Measurements from ENCODE around the gene F8. TPM values are rescaled to one million over a fixed set of nuclear protein-coding genes. Genes with fewer than 3 reads are reported as not detected.
"Not testable (repeated sequence)": the region's sequence is repeated elsewhere in the genome, so short reads cannot be mapped to it uniquely, and the experiment has no call there.

The F8 gene
- total RNA-seq, 1 donor from 2014 or later, result 1.3 TPM

DNA sequence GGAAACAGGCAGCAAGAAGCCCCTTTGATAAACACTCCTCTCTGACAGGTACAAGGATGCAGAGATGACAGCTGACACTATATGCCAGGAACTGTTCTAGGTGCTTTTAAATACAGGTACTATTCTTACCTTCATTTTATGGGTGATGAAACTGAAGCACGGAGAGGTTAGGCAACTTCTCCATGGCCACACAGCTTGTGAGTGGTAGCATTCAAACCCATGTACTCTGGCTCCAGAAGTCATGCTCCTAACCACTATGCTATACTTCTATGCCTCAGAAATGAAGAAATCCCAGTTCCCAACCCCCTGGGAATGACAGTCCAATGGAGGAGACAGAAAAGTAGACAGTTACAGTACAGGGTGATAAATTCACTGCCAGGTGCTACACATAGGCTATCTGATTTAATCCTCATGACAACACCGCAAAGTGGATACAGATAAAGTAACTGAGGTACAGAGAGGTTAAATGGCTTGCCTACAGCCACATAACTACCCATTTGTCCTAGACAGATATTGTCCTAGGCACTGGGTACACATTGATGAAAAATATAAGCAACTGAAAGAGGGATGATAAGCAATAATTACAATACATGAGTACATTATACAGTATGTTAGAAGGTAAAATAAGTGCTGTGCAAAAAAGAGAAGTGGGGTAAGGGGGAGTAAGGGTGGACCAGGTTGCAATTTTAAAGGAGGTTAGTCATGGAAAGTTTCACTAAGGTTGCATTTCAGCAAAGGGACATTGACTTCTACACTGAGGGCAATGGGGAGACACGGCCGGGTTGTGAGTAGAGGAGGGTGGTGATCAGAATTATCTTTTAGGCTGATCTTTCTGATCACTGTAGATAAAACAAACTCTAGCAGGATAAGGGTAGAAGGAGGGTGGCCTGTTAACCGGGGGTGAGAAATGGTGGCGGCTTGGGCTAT is 1.6 kb upstream of the F8 start:
- TF ChIP-seq CTCF (conservative IDR thresholded peaks at IDR 0.05), result no peak
- no peaks in the 10 kb centered on the region for H3K27me3 Mint-ChIP-seq
- H3K9me3 Mint-ChIP-seq, result no peaks in the 10 kb centered on the region
- no peaks in the 10 kb centered on the region for H3K36me3 Mint-ChIP-seq
- H3K4me3 Mint-ChIP-seq, result peak overlapping the region; percentile 64
- peaks cover 5% of the 10 kb centered on the region for H3K4me1 Mint-ChIP-seq (ENCODE audit: unreplicated experiment)
- H3K27ac Mint-ChIP-seq, result peak overlapping the region; percentile 70
- no peak for DNase-seq (ENCODE audit: extremely low spot score, unreplicated experiment)

- no peaks in the 10 kb centered on the region for H3K4me1 Mint-ChIP-seq (ENCODE audit: unreplicated experiment)
- no peaks in the 10 kb centered on the region for H3K9me3 Mint-ChIP-seq
- H3K36me3 Mint-ChIP-seq, result no peaks in the 10 kb centered on the region
- no peak for DNase-seq (ENCODE audit: extremely low spot score, unreplicated experiment)
- no peak overlapping the region for H3K27ac Mint-ChIP-seq
- no peaks in the 10 kb centered on the region for H3K27me3 Mint-ChIP-seq
- TF ChIP-seq CTCF (conservative IDR thresholded peaks at IDR 0.05), result no peak
- H3K4me3 Mint-ChIP-seq, result no peak overlapping the region
Measured at GRCh38 chrX:155020591-155020990, 1.9 kb downstream of the F8 start.

DNA sequence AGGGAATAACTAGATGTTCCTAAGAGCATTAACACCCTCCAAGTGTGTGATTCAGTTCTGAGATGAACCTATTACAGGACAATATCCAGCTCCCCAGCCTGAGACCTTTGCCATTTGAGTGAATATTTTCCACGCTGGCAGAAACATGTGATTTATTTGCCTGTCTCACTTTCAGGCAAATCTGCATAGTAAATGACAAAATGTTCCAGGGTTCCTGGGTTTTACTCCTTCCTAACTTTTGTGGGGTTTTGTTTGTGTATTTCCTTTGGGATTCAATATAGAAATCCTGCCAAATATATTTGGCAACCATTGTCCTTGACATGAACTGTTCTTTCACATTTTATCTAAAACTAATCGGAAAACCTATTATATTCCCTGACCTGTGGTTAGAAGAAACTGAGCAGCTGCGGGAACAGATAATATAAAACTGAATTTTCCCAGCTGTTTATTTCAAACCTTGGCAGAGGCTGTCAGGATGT is 12.5 kb downstream of the F8 start:
- H3K36me3 Mint-ChIP-seq, result no peaks in the 10 kb centered on the region

GRCh38 chrX:155008578-155008977 is 13.9 kb downstream of the F8 start:
- not testable (repeated sequence) for H3K4me3 Mint-ChIP-seq; H3K27ac Mint-ChIP-seq; H3K27me3 Mint-ChIP-seq; H3K9me3 Mint-ChIP-seq; H3K4me1 Mint-ChIP-seq (ENCODE audit: unreplicated experiment); DNase-seq (ENCODE audit: extremely low spot score, unreplicated experiment); H3K36me3 Mint-ChIP-seq

More for the DNA sequence above, 12.5 kb downstream of the F8 start:
- Mint-ChIP-seq H3K27me3 (no peaks in the 10 kb centered on the region), H3K4me1 (ENCODE audit: unreplicated experiment) (no peaks in the 10 kb centered on the region), H3K27ac (no peak overlapping the region), H3K4me3 (no peak overlapping the region), H3K9me3 (peaks cover 2% of the 10 kb centered on the region)
- DNase-seq (ENCODE audit: extremely low spot score, unreplicated experiment), result no peak
- no peak for TF ChIP-seq CTCF (conservative IDR thresholded peaks at IDR 0.05)

DNA sequence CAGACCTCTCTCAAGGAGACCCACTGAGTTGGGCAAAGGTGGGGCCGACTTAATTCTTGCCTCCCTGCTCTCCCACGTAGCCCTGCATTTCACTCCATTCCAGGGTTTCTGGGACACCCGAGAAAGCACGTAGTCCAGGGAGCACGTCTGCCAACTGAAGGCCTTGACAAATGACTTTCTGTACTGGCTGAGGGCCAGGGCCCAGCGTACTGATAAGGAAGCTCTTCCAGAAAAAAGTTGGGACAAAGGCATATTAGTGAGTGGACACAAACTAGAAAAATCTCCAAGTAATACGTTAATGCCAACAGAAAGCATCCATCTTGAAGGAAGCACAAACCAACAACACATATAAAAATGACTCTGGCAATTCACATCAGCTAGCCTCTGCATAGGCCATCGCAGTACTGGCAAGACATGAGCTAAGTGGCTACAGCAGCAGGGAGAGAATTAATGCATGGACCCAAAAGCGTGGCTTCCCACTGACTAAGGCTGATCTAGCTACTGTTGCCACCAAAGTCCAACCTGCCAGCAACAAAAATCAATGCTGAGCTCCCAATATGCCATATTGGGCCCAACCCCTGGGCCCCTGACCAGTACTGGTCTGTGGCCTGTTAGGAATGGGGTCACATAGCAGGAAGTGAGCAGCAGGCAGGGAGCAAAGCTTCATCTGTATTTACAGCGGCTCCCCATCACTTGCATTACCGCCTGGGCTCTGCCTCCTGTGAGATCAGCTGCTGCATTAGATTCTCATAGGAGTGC is 15.4 kb downstream of the F8 start:
- H3K4me1 Mint-ChIP-seq (ENCODE audit: unreplicated experiment); H3K36me3 Mint-ChIP-seq; H3K4me3 Mint-ChIP-seq; H3K9me3 Mint-ChIP-seq; H3K27me3 Mint-ChIP-seq; H3K27ac Mint-ChIP-seq; DNase-seq (ENCODE audit: extremely low spot score, unreplicated experiment): not testable (repeated sequence)

DNA sequence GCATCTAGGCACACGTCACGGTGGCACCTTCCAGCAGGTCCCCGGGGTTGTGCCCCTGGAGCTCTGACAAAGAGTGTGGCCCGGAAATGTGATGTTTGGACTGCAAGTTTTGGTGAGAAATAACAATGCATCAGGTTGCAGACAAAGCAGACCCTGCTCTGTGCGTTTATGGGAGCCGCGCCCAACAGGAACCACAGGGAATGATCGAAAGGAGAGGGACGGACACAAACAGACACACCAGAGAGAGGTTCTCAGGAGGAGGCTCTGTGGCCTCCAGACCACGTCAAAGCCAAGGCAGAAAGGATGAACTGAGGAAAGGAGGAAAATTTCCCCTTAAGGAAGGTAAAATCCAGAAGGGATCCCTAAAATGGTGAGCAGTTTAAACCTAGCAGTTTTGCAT is 16.1 kb downstream of the F8 start:
- not testable (repeated sequence) for H3K27me3 Mint-ChIP-seq
- peaks cover 10% of the 10 kb centered on the region for H3K9me3 Mint-ChIP-seq

DNA sequence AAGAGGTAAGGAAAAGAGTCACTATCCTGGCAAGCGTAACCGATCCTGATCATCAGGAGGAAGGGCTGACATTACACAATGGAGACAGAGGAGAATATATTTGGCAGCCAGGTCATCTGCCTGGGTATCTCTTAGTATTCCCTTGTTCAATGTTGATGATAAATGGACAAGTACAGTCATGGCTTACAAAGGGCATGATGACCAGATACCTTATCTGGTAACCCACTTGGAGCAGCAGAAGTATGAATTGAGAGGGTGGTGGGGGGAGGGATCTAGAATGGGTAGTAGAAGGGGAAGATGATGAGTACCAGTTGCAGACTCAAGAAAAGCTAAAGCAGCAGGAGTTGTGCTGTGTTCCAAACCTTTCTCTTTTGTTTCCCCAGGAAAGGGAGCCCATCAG is 17.3 kb downstream of the F8 start:
- DNase-seq (ENCODE audit: extremely low spot score, unreplicated experiment), result no peak
- peaks cover 10% of the 10 kb centered on the region for H3K9me3 Mint-ChIP-seq
- H3K36me3 Mint-ChIP-seq, result no peaks in the 10 kb centered on the region
- no peaks in the 10 kb centered on the region for H3K27me3 Mint-ChIP-seq
- no peak overlapping the region for H3K27ac Mint-ChIP-seq
- no peak overlapping the region for H3K4me3 Mint-ChIP-seq
- no peak for TF ChIP-seq CTCF (conservative IDR thresholded peaks at IDR 0.05)
- H3K4me1 Mint-ChIP-seq (ENCODE audit: unreplicated experiment), result no peaks in the 10 kb centered on the region

More for the DNA sequence above, 16.1 kb downstream of the F8 start:
- not testable (repeated sequence) for DNase-seq (ENCODE audit: extremely low spot score, unreplicated experiment); H3K27ac Mint-ChIP-seq; H3K36me3 Mint-ChIP-seq; H3K4me3 Mint-ChIP-seq; H3K4me1 Mint-ChIP-seq (ENCODE audit: unreplicated experiment)
